ENCODE data around the gene ZFPM1. TPM values are rescaled to one million over a fixed set of nuclear protein-coding genes. Genes with fewer than 3 reads are reported as not detected.

The ZFPM1 gene
- total RNA-seq, 1 donor from 2014 or later: 6.2 TPM

DNA sequence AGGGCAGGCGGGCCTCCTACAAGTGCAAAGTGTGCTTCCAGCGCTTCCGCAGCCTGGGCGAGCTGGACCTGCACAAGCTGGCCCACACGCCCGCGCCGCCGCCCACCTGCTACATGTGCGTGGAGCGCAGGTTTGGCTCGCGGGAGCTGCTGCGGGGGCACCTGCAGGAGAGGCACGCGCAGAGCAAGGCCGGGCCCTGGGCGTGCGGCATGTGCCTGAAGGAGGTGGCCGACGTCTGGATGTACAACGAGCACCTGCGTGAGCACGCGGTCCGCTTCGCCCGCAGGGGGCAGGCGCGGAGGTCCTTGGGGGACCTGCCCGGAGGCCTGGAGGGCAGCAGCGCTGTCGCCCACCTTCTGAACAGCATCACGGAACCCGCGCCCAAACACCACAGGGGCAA lies 16.3 kb upstream of the ZFPM1 start:
- no peak for DNase-seq (ENCODE audit: low read depth)
- TF ChIP-seq, protein P1, sequence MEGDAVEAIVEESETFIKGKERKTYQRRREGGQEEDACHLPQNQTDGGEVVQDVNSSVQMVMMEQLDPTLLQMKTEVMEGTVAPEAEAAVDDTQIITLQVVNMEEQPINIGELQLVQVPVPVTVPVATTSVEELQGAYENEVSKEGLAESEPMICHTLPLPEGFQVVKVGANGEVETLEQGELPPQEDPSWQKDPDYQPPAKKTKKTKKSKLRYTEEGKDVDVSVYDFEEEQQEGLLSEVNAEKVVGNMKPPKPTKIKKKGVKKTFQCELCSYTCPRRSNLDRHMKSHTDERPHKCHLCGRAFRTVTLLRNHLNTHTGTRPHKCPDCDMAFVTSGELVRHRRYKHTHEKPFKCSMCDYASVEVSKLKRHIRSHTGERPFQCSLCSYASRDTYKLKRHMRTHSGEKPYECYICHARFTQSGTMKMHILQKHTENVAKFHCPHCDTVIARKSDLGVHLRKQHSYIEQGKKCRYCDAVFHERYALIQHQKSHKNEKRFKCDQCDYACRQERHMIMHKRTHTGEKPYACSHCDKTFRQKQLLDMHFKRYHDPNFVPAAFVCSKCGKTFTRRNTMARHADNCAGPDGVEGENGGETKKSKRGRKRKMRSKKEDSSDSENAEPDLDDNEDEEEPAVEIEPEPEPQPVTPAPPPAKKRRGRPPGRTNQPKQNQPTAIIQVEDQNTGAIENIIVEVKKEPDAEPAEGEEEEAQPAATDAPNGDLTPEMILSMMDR (IDR thresholded peaks at IDR 0.05; ENCODE audit: insufficient read depth, low read length, poor library complexity, severe bottlenecking): no peak
- no peaks in the 10 kb centered on the region for H3K36me3 ChIP-seq (ENCODE audit: control insufficient read depth, insufficient read depth, low read length)
- H3K27me3 ChIP-seq (ENCODE audit: control insufficient read depth, insufficient read depth, low read length): peaks cover 10% of the 10 kb centered on the region
- no peak overlapping the region for H3K4me3 ChIP-seq (ENCODE audit: low read depth, low read length)

DNA sequence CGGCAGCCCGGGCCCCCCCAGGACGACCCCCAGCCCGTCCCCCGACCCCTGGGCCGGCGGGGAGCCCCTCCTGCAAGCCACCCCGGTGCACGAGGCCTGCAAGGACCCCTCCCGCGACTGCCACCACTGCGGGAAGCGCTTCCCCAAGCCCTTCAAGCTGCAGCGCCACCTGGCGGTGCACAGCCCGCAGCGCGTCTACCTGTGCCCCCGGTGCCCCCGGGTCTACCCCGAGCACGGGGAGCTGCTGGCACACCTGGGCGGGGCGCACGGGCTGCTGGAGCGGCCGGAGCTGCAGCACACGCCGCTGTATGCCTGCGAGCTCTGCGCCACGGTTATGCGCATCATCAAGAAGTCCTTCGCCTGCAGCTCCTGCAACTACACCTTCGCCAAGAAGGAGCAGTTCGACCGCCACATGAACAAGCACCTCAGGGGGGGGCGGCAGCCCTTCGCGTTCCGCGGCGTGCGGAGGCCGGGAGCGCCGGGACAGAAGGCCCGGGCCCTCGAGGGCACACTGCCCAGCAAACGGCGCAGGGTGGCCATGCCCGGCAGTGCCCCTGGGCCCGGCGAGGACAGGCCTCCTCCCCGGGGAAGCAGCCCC lies 15.6 kb upstream of the ZFPM1 start:
- H3K36me3 ChIP-seq (ENCODE audit: control insufficient read depth, insufficient read depth, low read length): no peaks in the 10 kb centered on the region
- no peak overlapping the region for H3K4me3 ChIP-seq (ENCODE audit: low read depth, low read length)
- H3K27me3 ChIP-seq (ENCODE audit: control insufficient read depth, insufficient read depth, low read length): peaks cover 10% of the 10 kb centered on the region
- no peak for DNase-seq (ENCODE audit: low read depth)
- TF ChIP-seq, protein P1 (IDR thresholded peaks at IDR 0.05; ENCODE audit: insufficient read depth, low read length, poor library complexity, severe bottlenecking): peak; percentile 82

DNA sequence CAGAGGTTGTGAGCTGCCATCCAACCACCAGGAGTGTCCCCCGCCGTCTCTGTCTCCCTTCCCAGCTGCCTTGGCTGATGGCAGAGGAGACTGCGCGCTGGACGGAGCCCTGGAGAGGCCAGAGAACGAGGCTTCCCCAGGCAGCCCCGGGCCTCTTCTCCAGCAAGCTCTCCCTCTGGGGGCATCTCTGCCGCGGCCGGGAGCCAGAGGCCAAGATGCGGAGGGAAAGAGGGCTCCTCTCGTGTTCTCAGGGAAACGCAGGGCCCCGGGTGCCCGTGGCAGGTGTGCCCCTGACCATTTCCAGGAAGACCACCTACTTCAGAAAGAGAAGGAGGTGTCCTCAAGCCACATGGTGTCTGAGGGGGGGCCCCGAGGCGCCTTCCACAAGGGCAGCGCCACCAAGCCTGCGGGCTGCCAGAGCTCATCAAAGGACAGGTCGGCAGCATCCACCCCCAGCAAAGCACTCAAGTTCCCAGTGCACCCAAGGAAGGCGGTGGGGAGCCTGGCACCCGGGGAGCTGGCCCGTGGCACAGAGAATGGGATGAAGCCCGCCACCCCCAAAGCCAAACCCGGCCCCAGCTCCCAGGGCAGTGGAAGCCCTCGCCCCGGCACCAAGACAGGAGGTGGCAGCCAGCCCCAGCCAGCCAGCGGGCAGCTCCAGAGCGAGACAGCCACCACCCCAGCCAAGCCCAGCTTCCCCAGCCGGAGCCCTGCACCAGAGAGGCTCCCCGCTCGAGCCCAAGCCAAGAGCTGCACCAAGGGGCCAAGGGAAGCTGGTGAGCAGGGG lies 14.8 kb upstream of the ZFPM1 start:
- DNase-seq (ENCODE audit: low read depth): no peak
- no peak overlapping the region for H3K4me3 ChIP-seq (ENCODE audit: low read depth, low read length)
- TF ChIP-seq, protein P1 (IDR thresholded peaks at IDR 0.05; ENCODE audit: insufficient read depth, low read length, poor library complexity, severe bottlenecking): no peak
- H3K36me3 ChIP-seq (ENCODE audit: control insufficient read depth, insufficient read depth, low read length): no peaks in the 10 kb centered on the region
- peaks cover 9% of the 10 kb centered on the region for H3K27me3 ChIP-seq (ENCODE audit: control insufficient read depth, insufficient read depth, low read length)

DNA sequence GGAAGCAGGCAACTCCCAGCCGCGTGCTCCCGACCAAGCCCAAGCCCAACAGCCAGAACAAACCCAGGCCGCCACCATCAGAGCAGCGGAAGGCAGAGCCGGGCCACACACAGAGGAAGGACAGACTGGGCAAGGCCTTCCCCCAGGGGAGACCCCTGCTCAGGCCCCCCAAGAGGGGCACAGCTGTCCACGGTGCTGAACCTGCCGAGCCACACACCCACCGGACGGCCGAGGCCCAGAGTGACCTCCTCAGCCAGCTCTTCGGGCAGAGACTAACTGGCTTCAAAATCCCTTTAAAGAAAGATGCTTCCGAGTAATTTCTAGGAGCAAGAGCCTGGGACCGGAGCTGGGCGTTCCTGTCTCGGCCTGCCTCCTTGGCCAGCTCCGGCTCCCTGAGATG lies 14.1 kb upstream of the ZFPM1 start:
- Histone ChIP-seq H3K27me3 (ENCODE audit: control insufficient read depth, insufficient read depth, low read length) (peaks cover 15% of the 10 kb centered on the region), H3K36me3 (ENCODE audit: control insufficient read depth, insufficient read depth, low read length) (no peaks in the 10 kb centered on the region), H3K4me3 (ENCODE audit: low read depth, low read length) (no peak overlapping the region)
- TF ChIP-seq, protein P1 (IDR thresholded peaks at IDR 0.05; ENCODE audit: insufficient read depth, low read length, poor library complexity, severe bottlenecking): no peak
- no peak for DNase-seq (ENCODE audit: low read depth)

DNA sequence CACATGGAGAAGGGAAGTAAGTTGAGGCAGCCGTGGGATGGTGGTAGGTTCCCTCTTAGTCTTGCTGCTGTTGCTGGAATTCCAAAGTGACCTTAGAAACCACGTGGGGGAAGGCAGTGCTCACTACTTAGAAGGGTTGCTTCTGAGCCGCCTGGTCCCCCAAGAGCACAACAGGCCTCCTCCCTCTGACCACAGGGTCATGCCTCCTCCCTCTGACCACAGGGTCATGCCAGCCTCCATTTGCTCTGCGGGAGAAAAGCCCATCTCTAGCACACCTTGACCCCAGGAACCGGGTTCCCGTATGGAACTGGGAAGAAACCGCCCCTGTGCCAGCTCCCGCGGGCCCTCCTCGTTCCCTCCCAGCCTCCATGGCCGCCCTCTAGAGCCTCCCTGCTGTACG lies 13.4 kb upstream of the ZFPM1 start:
- Histone ChIP-seq H3K36me3 (ENCODE audit: control insufficient read depth, insufficient read depth, low read length) (no peaks in the 10 kb centered on the region), H3K4me3 (ENCODE audit: low read depth, low read length) (no peak overlapping the region), H3K27me3 (ENCODE audit: control insufficient read depth, insufficient read depth, low read length) (peaks cover 18% of the 10 kb centered on the region)
- DNase-seq (ENCODE audit: low read depth): no peak
- TF ChIP-seq, protein P1 (IDR thresholded peaks at IDR 0.05; ENCODE audit: insufficient read depth, low read length, poor library complexity, severe bottlenecking): no peak

Data from kidney epithelial cell (primary cell).